Skin epidermis (tissue), 12 donors: ENCODE data around the gene LSM3.

ENCODE experiments used
- H3K27ac ChIP-seq, 21 experiments: fragments of 200-600 bp; sonication (generic) in 11 of 21; one replicate each; pipeline ENCODE4 v1.5.0; 2020; ENCODE audit warnings: mild to moderate bottlenecking in 3 of 21, inconsistent platforms in 2 of 21, moderate library complexity in 2 of 21
- H3K4me3 ChIP-seq, 7 experiments: fragments of 200-600 bp; sonication (generic) in 2 of 7; one replicate each; pipeline ENCODE4 v1.5.0; 2020; ENCODE audit warnings: inconsistent platforms in 2 of 7, mild to moderate bottlenecking in 2 of 7, moderate library complexity in 1 of 7

The LSM3 gene

DNA sequence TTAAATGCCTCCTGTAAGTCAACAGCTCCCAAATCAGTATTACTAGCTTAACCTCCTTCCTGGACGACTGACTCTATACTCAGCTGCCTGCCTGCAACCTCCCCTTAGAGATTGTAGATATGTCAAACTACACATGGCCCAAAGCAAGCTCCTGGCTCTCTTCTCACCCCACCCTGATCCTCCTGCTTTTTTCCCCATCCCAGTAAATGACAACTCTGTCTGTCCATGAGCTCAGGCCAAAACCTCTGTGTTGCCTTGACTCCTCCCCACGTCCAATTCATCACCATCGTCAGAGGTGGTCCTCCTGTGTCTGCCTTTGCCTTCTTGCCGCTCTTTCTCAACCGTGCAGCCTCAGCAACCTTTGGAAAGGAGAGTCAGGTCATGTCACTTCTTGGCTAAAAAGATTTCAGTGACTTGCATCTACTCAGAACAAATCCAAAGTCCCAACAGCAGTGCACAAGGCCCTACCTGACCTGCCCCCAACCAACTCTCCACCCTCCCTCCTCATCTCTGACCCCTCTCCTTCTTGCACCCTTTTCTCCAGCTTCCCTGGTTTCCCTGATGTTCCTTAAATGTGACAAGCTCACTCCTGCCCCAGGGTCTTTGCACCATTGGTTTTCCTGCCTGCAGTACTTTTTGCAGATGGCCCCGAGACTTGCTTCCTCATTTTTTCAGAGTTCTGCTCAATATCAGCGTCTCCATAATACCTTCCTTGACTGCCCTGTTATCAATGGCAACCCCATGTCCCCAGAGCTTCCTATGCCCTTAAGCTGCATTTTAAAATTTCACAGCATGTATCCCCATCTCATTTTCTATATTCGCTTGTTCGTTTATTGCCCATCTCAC, 52.8 kb downstream of the LSM3 start:
- Histone ChIP-seq H3K4me3 (no peak overlapping the region), H3K27ac (peak overlapping the region in 1 of 21 experiments; percentile 8)

DNA sequence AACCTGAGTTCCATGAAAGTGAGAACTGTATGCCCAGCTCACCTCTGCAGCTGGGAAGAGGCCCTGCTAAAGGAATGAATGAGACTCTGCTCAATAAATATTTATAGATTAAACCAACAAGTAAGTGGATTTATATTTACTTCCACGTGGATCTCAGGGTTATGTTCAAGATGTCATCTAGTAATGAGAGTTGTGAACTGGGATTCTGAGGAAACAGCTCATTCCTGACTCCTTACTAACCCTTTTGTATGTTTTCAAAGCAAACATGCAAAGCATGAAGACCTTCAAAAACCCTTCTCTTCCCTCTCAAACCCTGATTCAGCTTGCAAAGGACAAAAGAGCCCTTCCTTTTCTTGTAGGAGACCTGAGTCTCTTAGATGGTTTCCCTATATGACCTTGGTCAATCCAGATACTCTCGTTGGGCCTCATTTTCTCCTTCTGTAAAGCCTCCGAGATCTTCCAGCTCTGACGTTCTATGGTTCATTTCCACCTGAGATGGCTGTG, 53.4 kb downstream of the LSM3 start:
- no peak overlapping the region for H3K27ac ChIP-seq
- no peak overlapping the region for H3K4me3 ChIP-seq

DNA sequence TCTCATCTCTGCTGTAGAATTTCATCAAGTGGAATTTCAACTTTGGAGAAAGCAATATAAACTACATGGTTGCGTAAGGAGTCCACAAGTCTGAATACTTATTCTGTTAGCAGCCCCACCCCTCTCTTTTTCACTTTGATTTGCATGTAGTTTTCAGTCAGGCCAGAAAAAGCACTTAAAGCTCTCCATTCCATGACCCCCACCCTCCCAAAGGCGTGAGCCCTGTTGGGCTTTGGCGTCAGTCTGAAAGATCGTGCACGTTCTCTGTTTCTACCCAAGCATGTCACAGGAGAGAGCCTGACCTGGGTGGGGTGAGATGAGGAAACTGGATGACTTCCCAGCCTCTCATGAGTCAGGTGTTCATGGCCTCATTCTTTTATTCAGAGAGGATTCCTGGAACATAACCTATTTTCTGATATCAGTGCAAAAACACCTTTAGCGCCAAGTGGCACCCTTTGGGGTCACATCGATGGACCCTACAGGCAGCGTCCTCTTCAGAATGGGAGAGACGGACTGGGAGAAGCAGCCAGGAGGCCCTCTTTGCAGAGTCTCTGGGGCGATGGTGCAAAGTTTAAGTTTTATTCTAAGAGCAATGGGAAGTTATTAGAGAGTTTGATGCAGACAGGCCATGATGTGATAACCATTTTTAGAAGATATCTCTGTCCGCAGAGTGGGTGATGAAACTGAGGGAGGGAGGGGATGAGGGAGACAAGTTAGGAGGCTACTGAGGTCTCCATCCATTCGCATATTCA, 55.8 kb downstream of the LSM3 start:
- Histone ChIP-seq H3K4me3 (no peak overlapping the region), H3K27ac (peak overlapping the region in 16 of 21 experiments; percentile 1 to 81 (median 50))

DNA sequence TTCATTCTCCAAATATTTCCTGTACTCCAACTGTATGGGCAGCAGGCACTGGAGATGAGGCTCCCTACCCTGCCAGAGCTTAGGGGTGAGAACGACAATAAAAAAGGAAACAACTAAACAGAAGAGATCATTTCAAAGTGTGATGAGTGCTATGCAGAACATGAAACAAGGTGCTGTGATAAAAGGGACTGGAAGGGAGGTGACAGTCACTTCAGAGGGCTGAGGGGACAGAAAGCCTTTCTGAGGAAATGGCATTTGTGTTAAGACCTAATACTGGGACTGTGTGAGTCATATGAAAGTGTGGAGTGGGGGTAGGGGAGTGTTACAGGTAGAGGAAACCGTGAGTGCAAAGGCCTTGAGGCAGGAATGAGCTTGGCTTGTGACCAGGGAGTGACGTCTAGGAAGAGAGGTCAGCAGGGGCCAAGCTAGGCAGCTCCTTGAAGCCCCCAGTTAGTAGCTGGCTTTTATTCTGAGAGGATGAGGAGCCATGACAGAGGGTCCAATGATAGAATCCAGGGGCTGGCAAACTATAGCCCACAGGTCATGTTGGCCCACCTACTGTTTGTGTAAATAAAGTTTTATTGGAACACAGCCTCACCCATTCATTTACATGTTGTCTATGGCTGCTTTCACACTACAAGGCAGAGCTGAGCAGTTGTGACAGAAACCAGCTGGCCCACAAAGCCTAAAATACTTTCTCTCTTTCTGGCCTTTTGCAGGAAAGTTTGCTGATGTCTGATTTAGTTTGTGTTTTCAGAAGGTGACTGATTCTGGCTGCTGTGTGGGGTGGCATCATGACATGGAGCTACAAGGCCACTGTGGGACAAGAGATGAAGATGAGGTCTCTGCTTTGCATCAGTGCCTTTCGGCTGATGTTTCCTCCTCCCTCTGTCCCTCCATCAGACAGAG, 56.6 kb downstream of the LSM3 start:
- H3K4me3 ChIP-seq: no peak overlapping the region
- peak overlapping the region in 18 of 21 experiments; percentile 1 to 81 (median 48) for H3K27ac ChIP-seq

DNA sequence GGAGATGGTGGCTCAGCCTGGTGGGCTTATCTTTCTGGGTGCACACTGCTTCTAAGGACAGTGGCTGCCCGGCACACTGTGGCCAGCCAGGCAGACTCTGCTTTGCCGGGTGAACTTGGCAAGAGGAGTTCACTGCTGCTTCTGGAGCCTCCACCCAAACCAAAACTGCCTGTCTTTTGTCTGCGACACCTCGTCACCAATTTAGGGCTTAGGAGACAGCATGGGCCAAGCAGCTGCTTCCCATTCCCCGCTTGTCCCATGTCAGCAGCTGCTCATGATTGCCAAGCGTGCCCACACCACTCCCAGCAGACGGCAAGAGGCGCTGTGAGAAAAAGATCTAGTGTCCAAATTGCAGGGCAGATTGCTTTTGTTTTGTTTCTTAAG, 57.3 kb downstream of the LSM3 start:
- Histone ChIP-seq H3K27ac (peak overlapping the region in 12 of 21 experiments; percentile 6 to 81 (median 53)), H3K4me3 (no peak overlapping the region)

DNA sequence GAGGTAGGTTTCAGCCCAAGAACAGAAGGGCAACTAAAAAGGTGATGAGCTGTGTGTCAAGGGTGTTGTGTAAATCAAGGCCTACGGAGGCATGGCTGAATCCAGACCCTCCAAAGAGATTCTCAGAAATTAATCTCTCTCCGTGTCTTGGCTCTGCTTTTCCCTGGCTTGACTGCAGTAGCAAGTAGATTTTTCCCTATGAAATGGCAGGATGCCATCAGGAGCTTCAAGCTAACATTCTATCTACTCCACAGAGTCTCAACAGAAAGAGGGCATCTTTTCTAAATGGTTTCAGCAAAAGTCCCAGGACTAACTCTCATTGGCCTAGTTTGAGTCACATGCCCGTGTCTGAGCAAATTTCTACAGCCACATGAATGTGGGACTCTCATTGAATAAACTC, 58.3 kb downstream of the LSM3 start:
- no peak overlapping the region for H3K4me3 ChIP-seq
- peak overlapping the region in 2 of 21 experiments; percentile 54 to 63 for H3K27ac ChIP-seq

DNA sequence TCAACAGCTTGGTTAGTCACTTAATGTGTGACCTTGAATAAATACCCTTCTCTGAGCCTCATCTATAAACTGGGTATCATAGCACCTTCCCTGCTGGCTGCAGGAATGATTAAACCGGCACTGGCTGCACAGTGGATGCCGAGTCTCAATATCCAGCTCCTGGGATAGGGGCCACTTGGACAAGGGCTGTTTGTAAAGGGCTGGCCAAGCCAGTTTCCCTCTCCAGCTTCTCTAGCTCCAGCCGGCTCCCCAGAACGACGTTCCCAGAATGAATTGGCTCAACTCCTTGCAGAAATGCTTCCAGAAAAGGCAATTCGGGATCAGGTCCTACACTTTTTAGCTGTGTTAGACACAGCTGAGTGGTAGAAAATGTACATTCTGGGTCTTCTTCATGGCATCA, 58.8 kb downstream of the LSM3 start:
- Histone ChIP-seq H3K4me3 (no peak overlapping the region), H3K27ac (peak overlapping the region in 2 of 21 experiments; percentile 37 to 63)

DNA sequence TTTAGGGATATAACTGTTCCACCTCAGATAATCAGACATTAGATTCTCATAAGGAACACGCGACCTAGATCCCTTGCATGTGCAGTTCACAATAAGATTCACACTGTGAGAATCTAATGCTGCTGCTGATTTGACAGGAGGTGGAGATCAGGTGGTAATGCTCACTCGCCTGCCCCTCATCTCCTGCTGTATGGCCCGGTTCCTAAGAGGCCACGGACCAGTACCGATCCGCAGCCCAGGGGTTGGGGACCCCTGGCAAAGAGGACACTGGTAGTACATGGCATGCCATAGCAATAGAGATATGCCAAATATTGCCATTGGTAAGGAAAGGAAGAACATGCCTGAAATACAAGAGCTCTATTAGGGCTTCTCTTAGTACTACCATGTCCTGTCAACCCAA, 59.7 kb downstream of the LSM3 start:
- H3K4me3 ChIP-seq: no peak overlapping the region
- H3K27ac ChIP-seq: peak overlapping the region in 2 of 21 experiments; percentile 36 to 37

DNA sequence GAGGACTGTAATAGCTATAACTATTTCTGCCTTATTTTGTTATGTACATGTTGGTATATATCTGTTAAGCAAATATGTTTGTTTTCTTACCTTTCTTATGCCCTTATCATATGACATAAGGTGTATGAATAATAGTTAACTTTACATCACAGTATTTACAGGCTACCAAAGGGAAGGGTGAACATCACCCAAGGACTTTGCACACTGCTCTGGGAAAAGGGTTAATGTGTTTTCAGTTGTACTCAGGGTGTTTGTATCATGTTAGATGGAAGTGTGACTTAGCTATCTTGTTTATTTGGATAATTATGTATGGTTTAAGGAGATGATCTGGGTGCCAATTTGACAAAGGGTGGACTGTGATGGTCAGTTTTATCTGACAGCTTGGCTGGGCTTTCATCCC, 60.3 kb downstream of the LSM3 start:
- Histone ChIP-seq H3K4me3 (no peak overlapping the region), H3K27ac (peak overlapping the region in 1 of 21 experiments; percentile 36)

DNA sequence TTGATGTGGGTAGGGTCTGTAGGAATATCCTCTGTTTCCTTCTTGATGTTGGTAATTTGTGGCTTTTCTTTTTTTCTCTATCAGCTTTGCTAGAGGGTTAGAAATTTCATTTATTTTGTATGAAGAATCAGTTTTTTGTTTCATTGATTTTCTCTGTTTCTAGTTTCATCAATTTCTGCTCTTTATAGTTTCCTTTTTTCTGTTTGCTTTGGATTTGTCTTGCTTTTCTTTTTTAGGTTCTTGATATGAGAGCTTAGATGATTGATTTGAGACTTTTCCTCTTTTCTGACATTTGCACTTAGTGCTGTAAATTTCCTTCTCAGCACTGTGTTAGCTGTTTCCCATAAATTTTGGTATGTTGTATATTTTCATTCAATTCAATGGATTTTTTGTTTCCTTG, 61.3 kb downstream of the LSM3 start:
- Histone ChIP-seq H3K27ac (no peak overlapping the region), H3K4me3 (no peak overlapping the region)

DNA sequence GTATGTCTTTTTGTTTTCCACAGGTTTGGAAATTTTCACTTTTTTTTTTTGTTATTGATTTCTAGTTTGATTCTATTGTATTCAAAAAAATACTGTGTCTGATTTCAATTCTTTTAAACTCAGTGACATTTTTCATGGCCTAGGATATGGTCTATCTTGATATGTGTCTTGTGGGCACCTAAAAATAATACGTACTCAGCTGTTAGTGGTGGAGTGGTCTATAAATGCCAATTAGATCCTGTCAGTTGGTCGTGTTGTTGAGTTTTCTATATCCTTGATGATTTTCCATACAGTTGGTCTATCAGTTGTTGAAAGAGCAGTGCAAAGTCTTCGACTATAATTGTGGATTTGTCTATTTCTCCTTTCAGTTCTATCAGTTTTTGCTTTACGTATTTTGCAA, 61.7 kb downstream of the LSM3 start:
- Histone ChIP-seq H3K4me3 (no peak overlapping the region), H3K27ac (no peak overlapping the region)

DNA sequence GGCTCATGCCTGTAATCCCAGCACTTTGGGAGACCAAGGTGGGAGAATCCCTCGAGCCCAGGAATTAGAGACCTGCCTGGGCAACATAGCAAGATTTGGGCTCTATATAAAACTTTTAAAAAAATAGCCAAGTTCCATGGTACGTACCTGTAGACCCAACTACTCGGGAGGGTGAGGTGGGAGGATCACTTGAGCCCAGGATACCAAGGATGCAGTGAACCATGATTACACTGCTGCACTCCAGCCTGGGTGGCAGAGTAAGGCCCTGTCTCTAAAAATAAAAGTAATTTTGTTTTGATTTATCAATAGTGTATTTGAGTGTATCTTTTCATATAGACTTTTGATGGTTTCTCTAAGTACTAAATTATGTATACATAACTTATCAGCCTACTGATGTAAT, 63.1 kb downstream of the LSM3 start:
- no peak overlapping the region for H3K27ac ChIP-seq
- H3K4me3 ChIP-seq: no peak overlapping the region

DNA sequence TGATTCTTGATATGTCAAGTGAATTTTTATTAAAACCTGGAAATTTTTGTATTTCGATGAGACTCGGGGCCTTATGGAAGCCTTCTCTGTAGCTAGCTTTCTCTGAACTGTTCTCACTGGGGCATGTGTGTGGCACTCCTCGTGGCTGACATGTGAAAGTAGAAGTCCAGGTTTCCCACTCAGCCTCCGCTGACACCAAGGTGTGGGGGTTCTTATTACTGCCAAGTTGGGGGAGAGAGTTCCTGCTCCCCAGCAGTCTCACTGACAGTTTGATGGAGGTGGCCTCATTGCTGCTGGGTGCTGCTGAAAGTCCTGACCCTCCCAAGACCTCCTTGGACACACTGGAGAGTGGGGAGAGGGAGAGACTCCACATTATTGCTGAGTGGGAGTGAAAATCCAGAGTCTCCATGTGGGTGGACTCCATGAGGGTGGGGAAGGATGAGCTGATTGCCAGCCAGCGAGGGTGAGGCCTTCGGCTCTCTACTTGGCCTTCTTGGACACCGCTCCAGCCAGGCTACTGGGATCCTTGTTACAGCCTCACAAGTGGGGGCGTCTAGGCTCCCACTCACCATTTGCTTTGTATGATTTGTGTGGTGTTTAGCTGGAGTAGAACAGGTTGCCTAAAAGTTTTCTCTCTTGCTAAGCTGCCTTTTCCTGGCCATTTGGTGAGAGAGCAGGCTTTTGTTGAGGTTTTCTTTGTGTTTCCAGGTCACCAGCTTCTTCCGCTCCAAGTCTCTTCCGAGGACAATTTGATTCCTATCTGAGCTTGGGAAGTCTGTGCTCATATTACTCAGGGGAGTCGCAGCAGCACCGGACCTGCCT, 64.1 kb downstream of the LSM3 start:
- H3K4me3 ChIP-seq: no peak overlapping the region
- no peak overlapping the region for H3K27ac ChIP-seq

DNA sequence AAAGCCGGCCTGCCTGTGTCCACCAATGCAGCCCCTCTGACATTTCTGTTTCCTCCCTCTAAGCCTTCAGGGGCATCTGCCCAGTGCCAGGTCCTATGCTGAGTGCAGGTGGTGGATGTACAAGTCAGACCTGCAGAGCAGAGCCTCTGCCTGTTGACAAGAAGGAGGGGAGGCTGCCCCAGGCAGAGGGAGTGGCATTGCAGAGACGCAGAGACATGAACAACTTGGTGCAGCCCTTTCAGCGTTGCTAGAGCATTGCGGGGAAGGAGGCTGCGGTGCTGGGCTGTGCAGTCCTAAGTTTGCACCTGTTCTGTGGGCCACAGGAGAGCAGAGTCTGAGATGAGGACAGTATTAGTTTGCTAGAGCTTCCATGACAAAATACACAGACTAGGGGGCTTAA, 65.2 kb downstream of the LSM3 start:
- no peak overlapping the region for H3K4me3 ChIP-seq
- peak overlapping the region in 3 of 21 experiments; percentile 32 to 50 (median 43) for H3K27ac ChIP-seq

DNA sequence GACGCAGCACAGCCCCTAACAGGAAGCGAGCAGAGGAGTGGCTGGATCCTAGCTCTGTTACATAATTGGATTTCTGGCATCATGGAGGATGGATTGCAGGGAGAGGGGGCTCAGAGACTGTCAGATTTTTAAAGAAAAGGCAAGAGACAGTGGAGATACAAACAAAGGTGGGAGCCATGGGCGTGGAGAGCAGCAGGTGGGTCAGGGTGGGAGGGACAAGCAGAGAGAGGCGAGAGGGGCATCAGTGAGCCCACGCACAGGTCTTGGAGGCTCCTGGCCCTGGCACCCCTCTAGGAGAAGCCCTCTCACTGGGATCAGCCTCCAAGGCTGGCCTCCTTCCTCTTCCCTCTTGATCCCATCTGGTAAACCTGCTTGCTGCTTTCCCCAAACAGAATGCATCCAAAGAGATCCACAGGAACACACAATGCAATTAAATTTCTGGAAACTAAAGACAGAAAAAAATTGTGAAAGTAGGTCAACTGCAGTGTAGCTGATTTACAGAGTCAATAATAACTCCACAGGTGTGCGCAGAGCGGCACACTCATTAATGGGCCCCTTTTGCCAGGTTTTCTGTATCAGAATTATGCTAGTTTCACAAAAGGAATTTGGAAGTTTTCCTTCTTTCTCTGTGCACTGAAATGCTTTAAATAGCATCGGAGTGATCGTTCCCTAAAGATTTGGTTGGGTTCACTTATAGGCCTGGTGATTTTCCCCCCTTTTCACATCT, 66.1 kb downstream of the LSM3 start:
- H3K27ac ChIP-seq: peak overlapping the region in 6 of 21 experiments; percentile 14 to 50 (median 27)
- H3K4me3 ChIP-seq: no peak overlapping the region

DNA sequence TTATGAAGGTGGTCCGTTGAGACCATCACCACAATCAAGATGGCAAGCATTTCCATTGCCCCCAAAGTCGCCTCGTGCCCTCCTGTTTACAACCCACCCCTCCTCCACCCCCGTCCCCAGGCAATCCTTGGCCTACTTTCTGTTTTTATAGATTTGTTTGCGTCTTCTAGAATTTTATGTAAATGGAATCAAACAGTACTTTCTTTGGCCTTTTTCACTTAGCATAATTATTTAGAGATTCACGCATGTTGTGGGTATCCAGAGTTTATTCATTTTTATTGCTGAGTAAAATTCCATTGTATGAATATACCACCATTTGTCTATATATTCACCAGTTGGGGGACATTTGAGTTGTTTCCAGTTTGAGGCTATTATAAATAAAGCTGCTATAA, 66.6 kb downstream of the LSM3 start:
- H3K27ac ChIP-seq: peak overlapping the region in 1 of 21 experiments; percentile 50
- no peak overlapping the region for H3K4me3 ChIP-seq

DNA sequence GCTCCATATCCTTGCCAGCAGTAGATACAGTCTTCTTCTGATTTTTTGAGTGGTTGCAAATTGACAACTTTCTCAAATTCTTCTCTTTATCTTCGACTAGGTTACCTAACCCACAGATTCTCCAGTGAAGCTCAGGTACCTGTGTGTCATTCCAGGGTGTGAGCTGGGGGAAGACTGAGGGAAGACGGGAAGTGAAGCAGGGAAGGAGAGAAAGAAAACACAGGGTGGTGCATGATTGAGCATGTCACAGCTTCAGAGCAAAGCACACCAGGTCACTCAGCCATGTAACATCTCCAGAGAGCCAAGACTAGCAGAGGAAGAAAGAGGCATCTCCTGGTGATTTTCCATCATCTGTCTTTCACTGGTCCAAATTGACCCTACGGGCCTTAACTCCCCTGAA, 67.2 kb downstream of the LSM3 start:
- Histone ChIP-seq H3K4me3 (no peak overlapping the region), H3K27ac (no peak overlapping the region)

DNA sequence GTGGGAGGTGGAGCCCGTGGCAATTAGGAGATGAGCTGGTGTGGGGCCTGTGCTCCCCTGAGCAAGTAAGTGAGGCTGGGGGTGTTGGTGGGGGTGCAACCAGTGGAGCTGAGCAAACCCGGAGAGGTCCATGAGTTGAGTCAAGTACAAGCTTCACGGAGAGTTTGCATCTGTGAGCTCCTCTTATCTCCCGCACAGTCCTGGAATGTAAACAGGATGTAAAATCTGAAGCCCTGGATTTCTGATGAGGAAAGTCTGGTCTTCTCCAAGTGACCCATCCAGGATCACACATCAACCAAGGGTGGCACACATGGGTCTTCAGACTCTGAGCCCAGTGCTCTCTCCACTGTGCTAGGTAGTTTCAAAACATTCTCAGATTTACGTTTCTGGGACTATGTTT, 67.8 kb downstream of the LSM3 start:
- H3K27ac ChIP-seq: no peak overlapping the region

More for the DNA sequence above, 67.8 kb downstream of the LSM3 start:
- no peak overlapping the region for H3K4me3 ChIP-seq
